HG03060 (cell line): ENCODE data around the gene INTS15.

Source experiments
- ATAC-seq: cut with Tn5 transposase; IDR thresholded peaks from one replicate; pipeline ENCODE4 v1.9.1; 2021; ENCODE audit warnings: low read depth, moderate number of reproducible peaks; ENCODE audit not compliant: unreplicated experiment

Gene INTS15

GRCh38 chr7:6589829-6590644 is at the start of gene INTS15:
TSS of gene INTS15 (plus strand) at chr7:6590021. CDS start at chr7:6590284, 263 bp downstream.
- ATAC-seq: peak; percentile 48

DNA sequence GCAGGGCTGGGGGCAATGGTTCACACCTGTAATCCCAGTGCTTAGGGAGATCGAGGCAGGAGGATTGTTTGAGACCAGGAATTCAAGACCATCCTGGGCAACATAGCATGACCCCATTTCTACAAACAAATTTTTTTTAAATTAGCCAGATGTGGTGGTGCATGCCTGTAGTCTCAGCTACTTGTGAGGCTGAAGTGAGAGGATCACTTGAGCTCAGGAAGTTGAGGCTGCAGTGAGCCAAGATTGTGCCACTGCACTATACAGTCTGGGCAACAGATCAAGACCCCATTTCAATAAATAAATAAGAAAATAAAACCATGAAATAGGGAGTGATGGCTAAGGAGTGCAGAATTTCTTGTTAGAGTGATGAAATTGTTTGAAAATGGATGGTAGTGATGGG is 47.5 kb upstream of the INTS15 start:
- no peak for ATAC-seq

DNA sequence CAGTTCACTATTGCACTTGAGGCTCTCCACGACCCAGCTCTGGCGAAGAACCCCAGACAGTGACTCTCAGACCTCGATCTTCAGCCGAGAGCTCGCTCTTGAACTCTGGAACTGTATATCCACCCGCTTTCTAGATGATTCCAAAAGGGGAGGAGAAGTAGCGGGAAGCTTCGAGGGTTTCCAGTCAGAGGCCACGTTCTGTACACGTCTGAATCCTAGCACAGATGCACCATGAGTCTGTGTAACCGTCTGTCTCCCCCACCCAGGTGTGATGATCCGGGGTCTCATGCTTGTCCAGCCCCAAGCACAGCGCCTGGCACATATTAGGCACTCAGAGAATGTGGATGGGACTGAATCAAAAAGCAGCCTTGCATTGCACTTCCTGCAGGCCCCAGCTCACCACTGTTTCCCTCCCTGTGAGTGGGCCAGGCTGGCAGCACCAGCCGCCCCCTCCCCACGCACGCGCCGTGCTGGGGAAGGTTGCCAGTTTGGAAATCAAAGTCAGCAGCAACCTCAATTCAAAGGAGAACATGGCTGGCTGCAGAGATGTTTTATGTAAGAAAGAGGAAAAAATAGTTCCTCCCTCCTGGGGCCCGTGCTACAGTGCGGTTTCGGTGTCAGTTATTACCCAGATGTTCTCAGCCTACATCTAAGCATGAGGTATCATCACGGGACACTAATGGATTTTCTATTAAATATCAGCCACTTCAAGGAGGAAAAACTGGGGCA is 44.3 kb upstream of the INTS15 start:
- no peak for ATAC-seq

DNA sequence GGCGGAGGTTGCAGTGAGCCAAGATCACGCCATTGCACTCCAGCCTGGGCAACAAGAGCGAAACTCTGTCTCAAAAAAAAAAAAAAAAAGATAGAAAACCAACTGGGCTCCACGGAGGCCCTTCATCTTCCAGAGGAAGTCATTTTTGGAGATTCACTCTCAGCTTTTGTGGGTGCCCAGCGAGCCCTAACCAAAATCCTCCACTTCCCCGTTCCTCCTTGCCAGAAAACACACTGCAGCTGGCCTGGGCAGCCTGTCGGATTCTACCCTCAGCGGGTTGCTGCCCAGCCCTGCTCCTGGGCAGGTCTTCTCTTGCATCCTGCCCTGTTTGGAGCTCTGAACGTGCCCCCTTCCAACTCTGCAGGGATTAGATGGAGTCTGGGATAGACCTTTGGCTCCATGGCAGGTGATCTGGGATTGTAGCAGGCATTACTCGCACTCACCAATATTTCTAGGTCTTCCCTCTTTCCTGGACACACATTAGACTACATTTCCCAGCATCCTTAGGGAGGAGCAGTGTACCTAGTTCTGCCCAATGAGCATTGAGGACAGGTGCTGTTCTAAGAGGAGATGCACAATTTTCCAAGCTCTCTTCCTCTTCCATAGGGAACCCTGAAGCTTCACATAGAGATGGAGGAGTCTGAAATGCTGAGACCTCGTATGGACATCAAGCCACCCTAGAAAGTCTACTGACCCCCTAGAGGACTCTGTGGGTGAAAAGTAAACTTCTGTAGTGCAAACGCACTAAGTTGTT is 43.1 kb upstream of the INTS15 start:
- ATAC-seq: no peak

DNA sequence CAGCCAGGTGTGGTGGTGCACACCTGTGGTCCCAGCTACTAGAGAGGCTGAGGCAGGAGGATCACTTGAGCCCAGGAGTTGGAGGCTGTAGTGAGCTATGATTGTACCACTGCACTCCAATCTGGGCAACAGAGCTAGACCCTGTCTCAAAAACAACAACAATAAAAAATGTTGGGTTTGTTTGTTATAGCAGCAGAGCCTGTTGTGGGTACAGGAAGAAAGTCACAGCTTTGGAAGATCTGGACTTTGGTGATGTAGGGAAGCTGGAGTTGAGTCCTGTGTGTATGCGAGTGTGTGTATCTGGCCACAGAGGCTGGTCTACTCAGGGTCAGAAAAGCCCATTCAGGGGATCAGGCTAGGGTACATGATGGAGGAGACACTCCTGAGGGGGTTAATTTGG is 42.4 kb upstream of the INTS15 start:
- no peak for ATAC-seq

- no peak for ATAC-seq
These were observed 38.8 kb upstream of the INTS15 start, which contains the start of gene GRID2IP for GRCh38 chr7:6551016-6551511. TSS of gene GRID2IP (minus strand) at chr7:6551461. CDS start at chr7:6551436, 25 bp downstream.

DNA sequence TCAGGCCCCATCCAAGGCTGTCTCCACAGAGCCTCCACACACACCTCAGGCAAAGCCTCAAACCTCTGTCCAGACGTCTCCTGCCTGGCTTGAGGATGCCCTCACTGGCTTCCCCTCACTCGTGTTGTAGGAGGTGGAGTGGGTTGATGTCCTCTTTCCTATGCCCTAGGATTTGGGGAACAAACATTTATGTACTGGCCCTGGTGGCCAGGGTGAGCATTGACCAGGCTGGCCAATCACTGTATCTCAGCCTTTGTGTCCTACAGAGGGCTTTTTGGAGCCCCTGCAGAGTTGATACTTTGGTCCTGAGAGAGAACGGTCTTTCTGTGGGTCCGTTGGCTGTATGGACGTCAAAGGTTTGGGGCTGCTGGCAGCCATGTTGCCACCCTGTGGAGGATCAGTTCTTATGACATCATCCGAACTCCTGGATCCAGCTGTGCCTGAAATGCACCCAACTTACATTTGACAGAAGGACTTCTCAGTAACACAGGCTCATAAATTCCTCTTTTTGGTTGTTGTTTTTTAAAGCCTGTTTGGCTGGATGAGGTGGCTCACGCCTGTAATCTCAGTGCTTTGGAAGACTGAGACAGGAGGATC is 36.3 kb upstream of the INTS15 start:
- no peak for ATAC-seq

- ATAC-seq: no peak
These were observed 35.0 kb upstream of the INTS15 start for GRCh38 chr7:6554848-6555247.

- no peak for ATAC-seq
These were observed 33.6 kb upstream of the INTS15 start for GRCh38 chr7:6556196-6556595.

- ATAC-seq: no peak
These were observed 31.0 kb upstream of the INTS15 start for GRCh38 chr7:6558837-6559236.

DNA sequence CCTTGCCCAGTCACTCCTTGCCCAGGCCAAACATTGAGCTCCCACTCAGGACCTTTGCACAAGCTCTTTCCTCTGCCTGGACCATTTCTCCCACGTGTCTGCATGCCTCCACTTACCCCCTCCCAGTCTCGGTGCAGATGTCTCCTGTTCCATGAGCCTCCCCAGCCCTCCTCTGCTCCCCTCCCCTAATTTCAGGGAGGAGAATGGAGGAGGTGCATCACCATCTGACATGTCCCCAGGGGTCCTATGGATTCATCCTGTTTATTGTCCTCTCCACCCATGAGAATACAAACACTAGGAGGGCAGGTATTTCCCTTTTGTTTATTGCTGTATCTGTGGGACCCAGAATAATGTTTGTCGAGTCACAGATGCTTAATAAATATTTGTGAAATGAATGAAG is 29.9 kb upstream of the INTS15 start:
- ATAC-seq: no peak

GRCh38 chr7:6562106-6562505 is 27.7 kb upstream of the INTS15 start:
- no peak for ATAC-seq

DNA sequence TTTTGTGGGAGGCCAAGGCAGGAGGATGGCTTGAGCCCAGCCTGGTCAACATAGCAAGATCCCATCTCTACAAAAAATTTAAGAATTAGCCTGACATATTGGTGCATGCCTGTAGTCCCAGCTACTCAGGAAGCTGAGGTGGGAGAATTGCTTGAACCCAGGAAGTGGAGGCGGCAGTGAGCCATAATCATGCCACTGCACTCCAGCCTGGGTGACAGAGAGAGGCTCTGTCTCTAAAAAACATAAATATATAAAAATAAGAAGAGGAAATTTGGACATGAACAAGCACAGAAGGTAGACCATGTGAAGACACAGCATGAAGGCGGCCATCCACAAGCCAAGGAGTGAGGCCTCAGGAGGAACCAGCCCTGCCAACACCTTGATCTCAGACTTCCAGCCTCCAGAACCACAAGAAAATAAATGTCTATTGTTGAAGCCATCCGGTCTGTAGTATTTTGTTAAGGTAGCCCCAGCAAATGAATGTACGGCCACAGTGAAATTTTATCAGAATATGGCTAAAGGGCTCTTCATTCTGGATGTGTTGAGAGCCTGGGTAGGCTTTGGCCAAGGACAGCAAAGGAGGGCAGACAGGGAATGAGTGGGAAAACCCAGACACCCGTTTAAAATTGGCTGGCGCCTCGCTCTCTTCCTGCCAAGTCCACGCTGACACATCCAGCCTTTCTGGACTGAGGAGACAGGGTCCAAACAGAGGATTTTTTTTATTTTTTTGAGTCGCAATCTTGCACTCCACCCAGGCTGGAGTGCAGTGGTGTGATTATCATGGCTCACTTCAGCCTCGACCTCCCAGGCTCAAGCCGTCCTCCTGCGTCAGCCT is 25.7 kb upstream of the INTS15 start:
- ATAC-seq: no peak

GRCh38 chr7:6565655-6566054 is 24.2 kb upstream of the INTS15 start:
- ATAC-seq: no peak

GRCh38 chr7:6567886-6568285 is 21.9 kb upstream of the INTS15 start:
- no peak for ATAC-seq

GRCh38 chr7:6571160-6571779 is 18.6 kb upstream of the INTS15 start:
- ATAC-seq: peak; percentile 60

GRCh38 chr7:6575281-6576023 is 14.4 kb upstream of the INTS15 start:
- ATAC-seq: no peak

GRCh38 chr7:6576024-6576866 is 13.6 kb upstream of the INTS15 start:
- ATAC-seq: no peak
